Measurements from ENCODE around the gene SCAF8. TPM values are rescaled to one million over a fixed set of nuclear protein-coding genes. Genes with fewer than 3 reads are reported as not detected.
A peak's percentile ranks its signal among the peaks of the same experiment; 100 is the strongest.
"Not testable (repeated sequence)": the region's sequence is repeated elsewhere in the genome, so short reads cannot be mapped to it uniquely, and the experiment has no call there.

The SCAF8 gene
- total RNA-seq, 1 experiment from 2014 or later, result 12.1 TPM

DNA sequence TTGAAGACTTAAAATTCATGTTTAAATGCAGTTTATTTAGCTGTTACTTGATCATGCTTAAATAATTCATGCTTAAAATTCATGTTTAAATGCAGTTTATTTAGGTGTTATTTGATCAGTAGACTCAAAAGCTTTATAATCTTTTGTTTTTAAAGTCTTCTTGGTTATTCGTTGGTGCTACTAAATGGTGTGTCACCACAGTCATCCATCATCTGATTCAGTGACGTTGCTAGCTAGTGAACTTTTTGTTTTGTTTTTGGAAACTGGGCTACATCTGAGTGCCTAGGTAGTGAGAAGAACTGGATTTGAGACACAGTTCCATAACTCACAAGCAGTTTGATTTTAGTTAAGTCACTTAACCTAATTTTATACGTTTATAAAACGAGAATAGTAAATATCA, 20.9 kb downstream of the SCAF8 start:
- no peaks in the 10 kb centered on the region for H3K27me3 ChIP-seq
- peaks cover 4% of the 10 kb centered on the region for H3K36me3 ChIP-seq
- H3K4me3 ChIP-seq, result no peak overlapping the region
- no peaks in the 10 kb centered on the region for H3K9me3 ChIP-seq
- DNase-seq, result no peak

DNA sequence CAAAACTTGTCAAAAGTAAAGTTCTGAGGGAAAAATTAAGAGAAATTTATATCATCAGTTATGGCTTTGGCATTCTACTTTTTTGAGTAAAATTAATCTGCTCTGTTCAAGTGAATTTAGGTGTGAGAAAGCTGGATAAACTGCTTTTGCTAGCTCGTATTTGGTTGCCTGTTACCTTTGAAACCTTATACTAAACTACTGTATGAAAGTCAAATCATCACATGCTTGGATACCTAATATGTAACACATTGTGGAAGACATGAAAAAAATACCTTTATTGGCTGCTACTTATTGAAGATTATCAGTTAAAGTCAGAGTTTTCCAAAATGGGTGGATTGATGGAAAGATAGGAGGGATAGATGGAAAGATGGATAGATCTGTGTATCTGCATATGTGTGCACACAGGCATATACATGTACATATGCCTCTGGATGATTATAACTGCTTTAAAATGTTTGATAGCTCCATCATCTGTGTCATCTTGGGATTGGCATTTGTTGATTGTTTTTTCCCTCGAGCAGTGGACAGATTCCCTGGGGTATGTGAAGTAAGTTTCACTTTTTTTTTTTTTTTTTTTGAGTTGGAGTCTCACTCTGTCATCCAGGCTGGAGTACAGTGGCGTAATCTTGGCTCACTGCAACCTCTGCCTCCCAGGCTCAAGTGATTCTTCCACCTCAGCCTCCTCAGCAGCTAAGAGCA, 24.3 kb downstream of the SCAF8 start:
- DNase-seq, result no peak
- Histone ChIP-seq H3K36me3 (peaks cover 8% of the 10 kb centered on the region), H3K9me3 (no peaks in the 10 kb centered on the region), H3K27me3 (no peaks in the 10 kb centered on the region), H3K4me3 (no peak overlapping the region)

DNA sequence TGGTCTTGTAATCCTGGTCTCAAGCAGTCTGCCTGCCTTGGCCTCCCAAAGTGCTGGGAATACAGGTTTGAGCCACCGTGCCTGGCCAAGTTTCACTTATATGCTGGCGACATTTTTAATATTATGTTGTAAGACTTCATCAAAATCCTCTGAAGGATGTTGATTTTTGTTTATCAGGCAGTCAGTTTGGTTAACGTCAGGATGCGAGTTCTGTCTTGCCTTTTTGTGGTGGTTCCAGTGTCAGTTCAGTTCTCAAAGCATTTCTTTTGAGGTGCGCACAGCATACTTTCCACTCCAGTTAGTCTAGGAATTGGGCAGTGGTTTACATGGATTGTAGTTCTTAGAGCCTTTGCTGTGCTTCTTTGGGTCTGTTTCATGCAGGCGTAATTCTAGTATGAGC, 24.9 kb downstream of the SCAF8 start:
- no peak overlapping the region for H3K4me3 ChIP-seq
- H3K9me3 ChIP-seq, result no peaks in the 10 kb centered on the region
- peaks cover 8% of the 10 kb centered on the region for H3K36me3 ChIP-seq
- no peaks in the 10 kb centered on the region for H3K27me3 ChIP-seq
- DNase-seq, result no peak

DNA sequence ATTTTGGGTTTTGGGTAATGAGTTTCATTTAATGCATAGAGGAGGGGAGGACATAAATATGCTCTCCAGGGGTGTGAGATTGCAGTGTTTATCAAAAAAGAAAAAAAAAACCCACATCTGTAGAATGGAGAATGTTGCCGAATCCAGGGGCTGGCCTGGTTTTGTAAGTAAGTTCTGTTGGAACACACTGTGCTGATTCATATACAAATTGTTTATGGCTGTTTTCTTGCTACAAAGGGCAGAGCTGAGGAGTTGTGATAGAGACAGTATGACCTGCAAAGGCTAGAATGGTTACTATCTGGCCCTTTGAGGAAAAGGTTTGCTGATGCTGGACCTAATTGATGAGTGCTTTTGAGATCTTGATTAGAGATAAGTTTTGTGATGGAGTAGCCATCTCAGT, 30.4 kb downstream of the SCAF8 start:
- H3K4me3 ChIP-seq, result no peak overlapping the region
- peaks cover 6% of the 10 kb centered on the region for H3K36me3 ChIP-seq
- H3K27me3 ChIP-seq, result no peaks in the 10 kb centered on the region
- no peaks in the 10 kb centered on the region for H3K9me3 ChIP-seq
- no peak for DNase-seq

DNA sequence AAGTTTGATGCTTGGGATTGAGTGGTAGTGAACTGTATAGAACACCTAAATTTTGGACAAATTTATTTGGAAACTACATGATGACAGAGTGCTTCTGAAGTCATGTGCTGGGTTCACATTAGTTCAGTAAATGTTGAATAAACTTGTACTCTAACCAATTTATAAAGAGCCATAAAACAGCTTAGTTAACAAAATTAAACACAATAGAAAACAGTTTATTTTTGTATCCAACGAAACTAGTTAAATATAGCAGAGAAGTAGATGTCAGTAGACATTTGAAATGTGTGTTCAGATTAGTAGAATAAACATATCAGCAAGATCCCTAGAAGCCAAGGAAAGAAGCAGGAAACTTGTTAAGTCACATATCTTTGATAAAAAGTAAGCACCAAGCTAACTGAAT, 32.1 kb downstream of the SCAF8 start:
- Histone ChIP-seq H3K9me3 (no peaks in the 10 kb centered on the region), H3K36me3 (peaks cover 9% of the 10 kb centered on the region), H3K4me3 (no peak overlapping the region), H3K27me3 (no peaks in the 10 kb centered on the region)
- no peak for DNase-seq

DNA sequence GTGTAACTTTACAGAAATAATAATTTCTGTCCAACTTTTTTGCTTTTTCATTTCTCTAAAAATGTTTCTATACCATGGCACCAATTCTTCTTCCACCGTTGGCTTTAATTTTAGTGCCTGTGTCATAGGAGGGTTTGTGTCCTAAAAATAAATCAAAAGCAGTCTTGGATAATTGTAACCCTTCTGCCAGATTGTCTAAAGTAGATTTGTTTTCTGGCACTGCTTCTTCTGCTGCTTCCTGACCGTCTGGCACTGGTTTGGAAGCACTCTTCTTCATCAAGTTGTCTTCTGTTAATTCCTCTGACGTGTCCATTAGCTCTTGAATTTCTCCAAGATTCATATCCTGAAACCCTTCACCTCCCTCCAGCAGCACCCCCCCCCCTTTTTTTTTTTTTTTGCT, 33.1 kb downstream of the SCAF8 start:
- DNase-seq, result peak; percentile 12
- no peaks in the 10 kb centered on the region for H3K9me3 ChIP-seq
- no peaks in the 10 kb centered on the region for H3K27me3 ChIP-seq
- H3K4me3 ChIP-seq, result no peak overlapping the region
- peaks cover 6% of the 10 kb centered on the region for H3K36me3 ChIP-seq

DNA sequence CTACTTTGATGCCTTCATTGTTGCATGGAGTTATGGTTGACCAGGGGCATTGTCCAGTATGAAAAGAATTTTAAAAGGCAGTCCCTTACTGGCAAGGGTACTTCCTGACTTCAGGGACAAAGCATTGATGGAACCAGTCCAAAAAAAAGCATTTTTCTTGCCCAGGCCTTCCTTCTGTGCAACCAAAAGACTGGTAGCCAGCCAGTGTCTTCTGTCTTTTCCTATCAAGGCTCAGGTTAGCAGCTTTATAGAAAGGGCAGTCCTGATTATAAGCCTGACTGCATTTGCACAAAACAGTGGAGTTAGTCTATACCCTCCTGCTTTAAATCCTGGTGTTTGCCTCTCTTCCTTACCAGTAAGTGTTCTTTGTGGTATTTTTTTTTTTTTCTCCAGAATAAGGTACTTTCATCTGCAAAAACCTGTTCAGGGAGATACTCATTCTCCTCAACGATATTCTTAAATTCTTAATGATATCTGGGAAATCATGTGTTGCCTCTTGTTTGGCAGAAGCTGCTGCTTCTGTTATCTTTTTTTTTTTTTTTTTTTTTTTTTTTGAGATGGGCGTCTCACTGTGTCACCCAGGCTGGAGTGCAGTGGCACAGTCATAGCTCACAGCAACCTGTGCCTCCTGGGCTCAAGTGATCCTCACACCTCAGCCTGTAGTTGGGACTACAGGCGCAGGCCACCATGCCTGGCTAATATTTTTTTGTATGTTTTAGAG, 33.9 kb downstream of the SCAF8 start:
- DNase-seq, result peak; percentile 15
- H3K27me3 ChIP-seq, result no peaks in the 10 kb centered on the region
- H3K9me3 ChIP-seq, result no peaks in the 10 kb centered on the region
- peaks cover 6% of the 10 kb centered on the region for H3K36me3 ChIP-seq
- H3K4me3 ChIP-seq, result no peak overlapping the region

DNA sequence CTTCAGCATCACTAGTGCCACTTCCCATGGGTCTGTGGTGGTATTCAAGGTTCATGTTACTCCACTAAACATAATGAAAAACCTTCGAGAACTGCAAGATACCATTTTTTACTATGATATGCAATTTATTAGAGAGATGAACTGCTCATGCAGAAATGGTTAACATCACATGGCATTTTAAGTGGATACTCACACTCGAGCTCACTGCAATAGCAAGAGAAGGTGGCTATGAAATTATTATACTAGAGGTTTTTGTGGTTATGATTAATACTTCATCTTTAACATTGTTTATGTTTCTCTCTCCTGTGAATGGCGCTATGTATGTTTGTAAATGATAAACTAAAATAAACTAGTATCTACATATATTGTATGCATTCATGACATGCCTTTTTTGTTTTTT, 35.1 kb downstream of the SCAF8 start:
- no peak overlapping the region for H3K4me3 ChIP-seq
- H3K36me3 ChIP-seq, result peaks cover 6% of the 10 kb centered on the region
- H3K27me3 ChIP-seq, result no peaks in the 10 kb centered on the region
- no peak for DNase-seq
- H3K9me3 ChIP-seq, result no peaks in the 10 kb centered on the region

DNA sequence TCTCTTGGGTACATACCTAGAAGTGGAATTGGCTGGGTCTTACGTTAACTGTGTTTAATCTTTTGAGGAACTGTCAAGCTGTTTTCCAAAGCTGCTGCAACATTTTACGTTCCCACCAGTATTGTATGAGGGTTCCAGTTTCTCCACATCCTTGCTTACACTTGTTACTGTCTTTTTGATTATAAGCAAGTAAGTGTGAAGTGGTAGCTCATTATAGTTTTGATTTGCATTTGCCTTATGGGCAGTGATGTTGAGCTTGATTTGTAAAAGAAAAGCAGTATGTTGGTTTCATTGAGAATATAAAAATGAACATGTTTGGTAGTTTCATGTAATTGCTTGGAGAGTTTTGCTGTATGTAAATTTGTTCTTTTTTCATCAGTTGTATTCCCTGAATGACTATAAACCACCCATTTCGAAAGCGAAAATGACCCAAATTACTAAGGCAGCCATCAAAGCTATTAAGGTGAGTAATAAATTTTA, 40.4 kb downstream of the SCAF8 start:
- Histone ChIP-seq H3K9me3 (no peaks in the 10 kb centered on the region), H3K4me3 (no peak overlapping the region), H3K27me3 (no peaks in the 10 kb centered on the region), H3K36me3 (peaks cover 33% of the 10 kb centered on the region)
- no peak for DNase-seq

DNA sequence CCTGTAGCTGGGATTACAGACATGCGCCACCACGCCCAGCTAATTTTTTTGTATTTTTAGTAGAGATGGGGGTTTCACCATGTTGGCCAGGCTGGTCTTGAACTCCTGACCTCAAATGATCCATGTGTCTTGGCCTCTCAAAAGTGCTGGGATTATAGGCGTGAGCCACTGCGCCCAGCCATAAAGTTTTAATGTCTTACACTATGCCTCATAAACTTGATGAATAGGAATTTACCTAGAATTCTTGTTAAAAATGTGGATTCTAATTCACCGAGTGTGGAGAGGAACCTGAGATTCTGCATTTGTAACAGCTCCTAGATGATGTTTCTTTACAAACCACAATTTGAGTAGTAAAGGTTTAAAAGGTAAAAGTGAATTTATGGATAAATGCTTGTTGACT, 45.9 kb downstream of the SCAF8 start:
- DNase-seq, H3K4me3 ChIP-seq, H3K27me3 ChIP-seq, H3K9me3 ChIP-seq: not testable (repeated sequence)
- peaks cover 59% of the 10 kb centered on the region for H3K36me3 ChIP-seq

DNA sequence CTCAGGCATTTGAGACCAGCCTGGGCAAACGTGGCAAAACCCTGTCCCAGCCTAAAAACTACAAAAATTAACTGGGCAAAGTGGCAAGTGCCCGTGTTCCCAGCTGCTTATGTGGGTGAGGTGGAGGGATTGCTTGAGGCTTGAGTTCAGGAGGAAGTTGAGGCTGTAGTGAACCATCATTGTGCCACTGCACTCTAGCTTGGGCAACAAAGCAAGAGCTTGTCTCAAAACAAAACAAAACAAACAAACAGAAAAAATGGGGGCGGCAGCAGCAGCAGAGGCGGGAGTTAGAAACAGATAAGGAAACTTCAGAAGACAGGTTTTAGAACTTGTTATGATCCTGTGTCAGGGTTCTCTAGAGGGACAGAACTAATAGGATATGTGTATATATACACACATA, 49.0 kb downstream of the SCAF8 start:
- H3K9me3 ChIP-seq, result no peaks in the 10 kb centered on the region
- no peak for DNase-seq
- H3K4me3 ChIP-seq, result no peak overlapping the region
- H3K27me3 ChIP-seq, result no peaks in the 10 kb centered on the region
- peaks cover 48% of the 10 kb centered on the region for H3K36me3 ChIP-seq

DNA sequence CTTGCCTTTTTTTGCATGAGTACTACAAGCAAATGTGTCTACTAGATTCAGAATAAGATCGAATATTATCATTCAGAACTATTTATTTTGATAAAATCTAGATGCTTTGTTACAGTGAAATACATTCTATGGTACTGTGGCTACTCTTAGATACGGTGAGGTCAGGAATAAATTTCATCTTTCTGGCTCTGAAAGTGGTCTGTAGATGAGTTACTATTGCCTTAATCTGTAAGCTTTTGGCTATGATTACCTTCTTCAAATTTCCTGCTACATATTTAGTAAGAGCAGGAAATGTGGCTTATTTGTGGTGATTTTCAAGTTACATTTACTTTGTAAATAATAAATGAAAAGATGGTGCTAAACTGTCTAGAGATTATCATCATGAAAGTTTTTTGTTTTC, 50.0 kb downstream of the SCAF8 start:
- Histone ChIP-seq H3K27me3 (no peaks in the 10 kb centered on the region), H3K36me3 (peaks cover 41% of the 10 kb centered on the region), H3K4me3 (no peak overlapping the region), H3K9me3 (no peaks in the 10 kb centered on the region)
- no peak for DNase-seq

DNA sequence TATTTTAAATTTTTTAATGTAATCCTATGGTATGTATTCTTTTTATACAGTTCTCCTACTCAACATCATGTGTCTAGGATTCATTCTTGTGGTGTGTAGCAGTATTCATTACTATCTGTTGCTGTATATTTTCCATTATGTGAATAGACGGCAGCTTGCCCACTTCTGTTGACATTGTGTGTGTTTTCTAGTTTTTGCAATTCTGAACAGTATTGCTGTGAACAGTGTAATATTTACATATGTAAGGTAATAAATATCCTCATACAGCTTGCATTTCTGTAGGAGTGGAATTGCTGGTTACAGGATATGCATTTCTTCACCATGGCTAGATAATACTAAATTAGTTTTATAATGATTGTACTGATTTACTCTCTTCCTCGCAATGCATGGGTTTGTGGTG, 51.9 kb downstream of the SCAF8 start:
- Histone ChIP-seq H3K36me3 (peaks cover 34% of the 10 kb centered on the region), H3K9me3 (no peaks in the 10 kb centered on the region), H3K27me3 (no peaks in the 10 kb centered on the region), H3K4me3 (no peak overlapping the region)
- DNase-seq, result no peak

DNA sequence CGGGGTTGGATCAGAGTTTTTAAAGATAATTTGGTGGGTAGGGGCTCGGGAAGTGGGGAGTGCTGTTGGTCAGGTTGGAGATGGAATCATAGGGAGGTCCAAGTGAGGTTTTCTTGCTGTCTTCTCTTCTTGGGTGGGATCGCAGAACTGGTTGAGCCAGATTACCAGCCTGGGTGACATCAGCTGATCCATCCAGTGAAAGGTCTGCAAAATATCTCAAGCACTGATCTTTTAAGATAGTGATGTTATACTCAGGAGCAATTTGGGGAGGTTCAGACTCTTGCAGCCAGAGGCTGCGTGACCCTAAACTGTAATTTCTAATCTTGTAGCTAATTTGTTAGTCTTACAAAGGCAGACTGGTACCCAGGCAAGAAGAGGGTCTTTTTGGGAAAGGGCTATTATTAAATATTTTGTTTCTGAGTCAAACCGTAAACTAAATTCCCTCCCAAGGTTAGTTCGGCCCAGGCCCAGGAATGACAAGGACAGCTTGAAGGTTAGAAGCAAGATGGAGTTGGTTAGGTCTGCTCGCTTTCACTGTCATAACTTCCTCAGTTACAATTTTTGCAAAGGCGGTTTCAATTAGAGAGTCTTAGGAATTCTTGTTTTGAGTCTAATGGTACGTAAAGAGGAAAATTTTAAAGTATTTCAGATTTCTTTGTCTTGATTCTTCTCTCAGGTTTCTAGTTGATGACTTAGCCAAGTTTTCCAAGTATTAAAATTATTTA, 53.1 kb downstream of the SCAF8 start:
- Histone ChIP-seq H3K36me3 (peaks cover 27% of the 10 kb centered on the region), H3K27me3 (no peaks in the 10 kb centered on the region), H3K9me3 (no peaks in the 10 kb centered on the region), H3K4me3 (no peak overlapping the region)
- DNase-seq, result no peak

DNA sequence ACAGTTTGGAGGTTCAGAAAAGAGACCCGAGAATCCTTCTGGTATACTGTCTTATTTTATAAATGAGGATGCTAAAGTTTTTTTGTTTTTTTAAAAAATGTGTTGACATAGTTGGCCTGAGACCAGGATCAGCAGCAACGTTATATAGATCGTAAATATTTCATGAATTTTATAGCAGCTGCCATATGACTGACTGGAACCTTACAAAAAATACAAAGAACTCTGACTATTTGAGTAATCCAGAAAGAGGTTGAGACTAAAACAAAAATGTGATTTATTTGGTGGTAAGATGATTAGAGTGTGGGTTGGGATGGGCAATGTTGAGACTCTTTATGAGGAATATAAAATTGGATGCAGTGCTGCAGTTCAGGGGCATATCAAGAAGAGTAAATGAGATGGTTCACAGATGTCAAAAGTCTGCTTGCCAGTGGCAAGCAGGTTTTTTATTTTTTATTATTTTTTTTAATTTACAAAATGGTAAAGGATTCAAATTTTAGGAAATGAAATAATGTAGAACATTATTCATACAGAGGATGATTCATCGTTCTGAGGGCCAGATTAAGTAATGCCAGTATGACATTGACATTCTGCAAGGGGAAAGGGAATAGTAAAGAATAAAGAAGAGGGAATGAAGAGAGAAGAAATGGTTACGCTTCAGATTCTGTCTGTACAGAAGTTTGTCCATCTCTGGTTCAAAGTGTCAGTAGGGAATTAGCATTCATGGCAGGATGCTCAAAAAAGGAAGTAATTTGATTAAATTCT, 58.5 kb downstream of the SCAF8 start:
- DNase-seq, result no peak
- Histone ChIP-seq H3K36me3 (peaks cover 29% of the 10 kb centered on the region), H3K4me3 (no peak overlapping the region), H3K27me3 (no peaks in the 10 kb centered on the region), H3K9me3 (no peaks in the 10 kb centered on the region)

DNA sequence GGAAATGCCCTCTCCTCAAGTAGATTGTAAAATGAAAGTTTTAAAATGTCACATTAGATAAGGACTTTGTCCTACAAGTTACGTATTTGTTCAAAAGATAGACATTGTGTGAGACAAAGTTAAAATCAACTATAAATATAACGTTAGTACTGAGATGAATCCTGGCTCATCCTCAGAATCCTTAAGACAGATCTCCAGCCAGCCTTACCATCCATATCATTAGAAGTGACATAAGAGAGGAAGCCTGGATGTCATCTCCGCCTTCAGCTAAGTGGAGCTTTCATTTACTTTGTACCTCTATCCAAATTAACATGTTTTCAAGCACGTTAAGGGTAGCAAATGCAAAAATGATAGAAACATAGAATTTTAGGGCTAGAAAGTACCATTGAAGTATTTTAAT, 59.1 kb downstream of the SCAF8 start:
- Histone ChIP-seq H3K27me3 (no peaks in the 10 kb centered on the region), H3K36me3 (peaks cover 29% of the 10 kb centered on the region), H3K9me3 (no peaks in the 10 kb centered on the region), H3K4me3 (no peak overlapping the region)
- no peak for DNase-seq

DNA sequence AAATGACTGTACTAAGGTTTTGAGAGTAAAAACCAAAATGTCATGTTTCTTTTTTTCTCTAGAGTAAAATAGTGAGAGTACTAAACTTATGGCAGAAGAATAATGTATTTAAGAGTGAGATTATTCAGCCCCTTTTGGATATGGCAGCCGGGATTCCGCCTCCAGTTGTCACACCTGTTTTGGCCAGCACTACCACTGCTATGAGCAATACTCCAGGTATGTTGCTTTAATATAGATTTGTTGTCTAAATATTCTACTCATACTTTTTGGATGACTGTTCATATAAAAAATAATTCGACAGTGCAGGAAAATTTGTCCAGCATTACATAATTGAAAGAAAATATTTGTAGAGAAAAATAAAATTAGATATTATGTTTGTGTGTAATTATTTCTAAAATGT, 59.5 kb downstream of the SCAF8 start:
- Histone ChIP-seq H3K27me3 (no peaks in the 10 kb centered on the region), H3K36me3 (peaks cover 32% of the 10 kb centered on the region), H3K4me3 (no peak overlapping the region), H3K9me3 (no peaks in the 10 kb centered on the region)
- DNase-seq, result peak; percentile 12

Data from MG63 (cell line).